Neural progenitor cell (in vitro differentiated cells): ENCODE results near the gene TMEM203. TPM values are rescaled to one million over a fixed set of nuclear protein-coding genes. Genes with fewer than 3 reads are reported as not detected.

ENCODE experiments used
- DNase-seq: peaks from one replicate; pipeline ENCODE4 v3.0.0-alpha.2; 2016; ENCODE audit warnings: low spot score
- H2AFZ ChIP-seq: fragments of 200-600 bp; sonication (generic); replicated peaks from 2 replicates; pipeline ENCODE4 v1.6.1; 2016; ENCODE audit warnings: antibody characterized with exemption
- H3F3A ChIP-seq: fragments of 200-600 bp; sonication (generic); 2 replicates; pipeline ENCODE4 v1.6.1; 2016; ENCODE audit warnings: antibody characterized with exemption, low read depth
- H3K27ac ChIP-seq: fragments of 200-600 bp; sonication (generic); 2 replicates; pipeline ENCODE4 v1.5.1; 2016; ENCODE audit warnings: mild to moderate bottlenecking
- H3K27me3 ChIP-seq: fragments of 200-600 bp; sonication (generic); 2 replicates; pipeline ENCODE4 v1.6.1; 2016; ENCODE audit warnings: mild to moderate bottlenecking, moderate library complexity
- H3K36me3 ChIP-seq: fragments of 200-600 bp; sonication (generic); 2 replicates; pipeline ENCODE4 v1.5.1; 2016
- H3K4me1 ChIP-seq: fragments of 200-600 bp; sonication (generic); 2 replicates; pipeline ENCODE4 v1.6.1; 2016; ENCODE audit warnings: mixed run types
- H3K4me2 ChIP-seq: fragments of 200-600 bp; sonication (generic); 2 replicates; pipeline ENCODE4 v1.6.1; 2016
- H3K4me3 ChIP-seq: fragments of 200-600 bp; sonication (generic); 2 replicates; pipeline ENCODE4 v1.5.1; 2016
- H3K79me2 ChIP-seq: fragments of 200-600 bp; sonication (generic); 2 replicates; pipeline ENCODE4 v1.6.1; 2016; ENCODE audit warnings: low read depth
- H3K9ac ChIP-seq: fragments of 200-600 bp; sonication (generic); 2 replicates; pipeline ENCODE4 v1.6.1; 2016
- H3K9me3 ChIP-seq: fragments of 200-600 bp; sonication (generic); 2 replicates; pipeline ENCODE4 v1.5.1; 2016; ENCODE audit warnings: low read depth
- H4K20me1 ChIP-seq: fragments of 200-600 bp; sonication (generic); 2 replicates; pipeline ENCODE4 v1.6.1; 2016; ENCODE audit warnings: low read depth
- H3K27ac Mint-ChIP-seq: 3 replicates; pipeline ENCODE4 v1.8.0; 2021; ENCODE audit warnings: mixed read lengths
- H3K27me3 Mint-ChIP-seq: 2 replicates; pipeline ENCODE4 v1.8.0; 2022; ENCODE audit warnings: low read depth, mild to moderate bottlenecking, inconsistent platforms, moderate library complexity, mixed read lengths; ENCODE audit not compliant: insufficient read depth
- H3K36me3 Mint-ChIP-seq: 3 replicates; pipeline ENCODE4 v1.8.0; 2021; ENCODE audit warnings: mixed read lengths
- H3K4me1 Mint-ChIP-seq: 3 replicates; pipeline ENCODE4 v1.8.0; 2021; ENCODE audit warnings: mixed read lengths
- H3K4me3 Mint-ChIP-seq: 3 replicates; pipeline ENCODE4 v1.8.0; 2021; ENCODE audit warnings: mild to moderate bottlenecking, moderate library complexity, mixed read lengths
- H3K9me3 Mint-ChIP-seq: 3 replicates; pipeline ENCODE4 v1.8.0; 2020; ENCODE audit warnings: mixed read lengths
- EZH2 ChIP-seq: fragments of 200-600 bp; sonication (generic); IDR thresholded peaks from 2 replicates; pipeline ENCODE4 v1.6.1; 2017; ENCODE audit warnings: antibody characterized with exemption, mild to moderate bottlenecking, moderate library complexity
- EZH2phosphoT487 ChIP-seq: fragments of 200-600 bp; sonication (generic); IDR thresholded peaks from 2 replicates; pipeline ENCODE4 v1.6.1; 2017; ENCODE audit warnings: antibody characterized with exemption
- total RNA-seq: library from RNA; depleted of rRNA; stranded (reverse); fragments of >200 nt; gene quantifications from 2 replicates; pipeline ENCODE4 v1.2.3, GENCODE V29; 2015; ENCODE audit warnings: low replicate concordance
- TF ChIP-seq, protein P1 (sequence below): fragments of 200-600 bp; sonication (generic); IDR thresholded peaks from 2 replicates; pipeline ENCODE4 v1.5.1; 2017; ENCODE audit warnings: antibody characterized with exemption, mild to moderate bottlenecking

The TMEM203 gene
- total RNA-seq, 1 donor from 2014 or later: 21.6 TPM

GRCh38 chr9:137198902-137199283 is 6.6 kb downstream of the TMEM203 start:
- no peak for TF ChIP-seq EZH2phosphoT487
- TF ChIP-seq EZH2: no peak
- TF ChIP-seq, protein P1, sequence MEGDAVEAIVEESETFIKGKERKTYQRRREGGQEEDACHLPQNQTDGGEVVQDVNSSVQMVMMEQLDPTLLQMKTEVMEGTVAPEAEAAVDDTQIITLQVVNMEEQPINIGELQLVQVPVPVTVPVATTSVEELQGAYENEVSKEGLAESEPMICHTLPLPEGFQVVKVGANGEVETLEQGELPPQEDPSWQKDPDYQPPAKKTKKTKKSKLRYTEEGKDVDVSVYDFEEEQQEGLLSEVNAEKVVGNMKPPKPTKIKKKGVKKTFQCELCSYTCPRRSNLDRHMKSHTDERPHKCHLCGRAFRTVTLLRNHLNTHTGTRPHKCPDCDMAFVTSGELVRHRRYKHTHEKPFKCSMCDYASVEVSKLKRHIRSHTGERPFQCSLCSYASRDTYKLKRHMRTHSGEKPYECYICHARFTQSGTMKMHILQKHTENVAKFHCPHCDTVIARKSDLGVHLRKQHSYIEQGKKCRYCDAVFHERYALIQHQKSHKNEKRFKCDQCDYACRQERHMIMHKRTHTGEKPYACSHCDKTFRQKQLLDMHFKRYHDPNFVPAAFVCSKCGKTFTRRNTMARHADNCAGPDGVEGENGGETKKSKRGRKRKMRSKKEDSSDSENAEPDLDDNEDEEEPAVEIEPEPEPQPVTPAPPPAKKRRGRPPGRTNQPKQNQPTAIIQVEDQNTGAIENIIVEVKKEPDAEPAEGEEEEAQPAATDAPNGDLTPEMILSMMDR: no peak
- Histone ChIP-seq H3K36me3 (no peaks in the 10 kb centered on the region), H3K4me1 (peaks cover 12% of the 10 kb centered on the region), H2AFZ (no peak overlapping the region), H4K20me1 (peaks cover 71% of the 10 kb centered on the region), H3K4me3 (no peak overlapping the region), H3F3A (peaks cover 24% of the 10 kb centered on the region), H3K9me3 (no peaks in the 10 kb centered on the region), H3K27me3 (peaks cover 7% of the 10 kb centered on the region), H3K79me2 (peaks cover 44% of the 10 kb centered on the region), H3K9ac (no peak overlapping the region), H3K4me2 (no peak overlapping the region), H3K27ac (no peak overlapping the region)
- Mint-ChIP-seq H3K4me3 (peak overlapping the region; percentile 63), H3K9me3 (no peaks in the 10 kb centered on the region), H3K27ac (no peak overlapping the region), H3K4me1 (peaks cover 18% of the 10 kb centered on the region), H3K36me3 (peaks cover 4% of the 10 kb centered on the region), H3K27me3 (peaks cover 8% of the 10 kb centered on the region)
- no peak for DNase-seq

GRCh38 chr9:137198051-137198901 is 7.2 kb downstream of the TMEM203 start:
- Mint-ChIP-seq H3K4me3 (peak overlapping the region; percentile 63), H3K4me1 (peaks cover 20% of the 10 kb centered on the region), H3K27me3 (peaks cover 10% of the 10 kb centered on the region), H3K36me3 (peaks cover 4% of the 10 kb centered on the region), H3K9me3 (no peaks in the 10 kb centered on the region), H3K27ac (no peak overlapping the region)
- TF ChIP-seq EZH2phosphoT487 (no peak), EZH2 (no peak)
- TF ChIP-seq, protein P1: no peak
- no peaks in the 10 kb centered on the region for H3K9me3 ChIP-seq
- peaks cover 71% of the 10 kb centered on the region for H4K20me1 ChIP-seq
- peaks cover 17% of the 10 kb centered on the region for H3F3A ChIP-seq
- H2AFZ ChIP-seq: no peak overlapping the region
- peaks cover 12% of the 10 kb centered on the region for H3K4me1 ChIP-seq
- no peak overlapping the region for H3K4me3 ChIP-seq
- no peak overlapping the region for H3K27ac ChIP-seq
- DNase-seq: no peak
- no peaks in the 10 kb centered on the region for H3K36me3 ChIP-seq
- H3K9ac ChIP-seq: no peak overlapping the region
- peaks cover 7% of the 10 kb centered on the region for H3K27me3 ChIP-seq
- H3K4me2 ChIP-seq: no peak overlapping the region
- peaks cover 38% of the 10 kb centered on the region for H3K79me2 ChIP-seq

DNA sequence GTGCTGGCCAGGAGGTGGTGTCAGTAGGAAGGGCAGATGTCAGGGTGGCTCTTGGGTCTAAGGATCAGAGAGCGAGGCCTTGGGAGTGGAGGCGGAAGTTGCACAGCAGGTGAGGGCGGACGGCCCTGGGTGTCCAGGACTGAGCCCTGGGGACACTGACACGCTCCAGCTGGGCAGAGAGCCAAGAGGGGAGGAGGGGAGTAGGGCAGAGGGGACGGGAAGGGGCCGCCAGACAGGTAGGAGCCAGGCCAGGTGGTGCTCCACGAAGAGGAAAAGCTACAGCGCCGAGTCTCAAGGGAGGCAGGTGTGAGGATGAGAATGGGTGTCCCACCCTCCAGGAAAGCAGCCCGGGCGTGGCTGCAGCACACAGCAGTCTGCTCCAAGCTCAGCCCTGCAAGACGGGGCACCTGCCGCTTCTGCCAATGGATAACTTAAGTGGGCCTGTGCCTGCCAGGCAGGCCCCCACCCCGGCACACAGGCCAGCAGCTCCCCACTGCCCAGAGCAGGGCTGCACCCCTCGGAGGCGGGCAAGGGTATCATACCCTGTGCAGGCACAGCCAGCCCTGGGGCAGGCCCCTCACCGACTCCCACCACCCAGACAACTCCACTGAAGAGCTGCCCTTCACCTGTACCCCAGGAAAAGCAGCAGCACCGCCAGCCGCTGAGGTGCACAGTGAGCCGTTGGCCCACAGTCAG is 9.8 kb downstream of the TMEM203 start:
- no peak overlapping the region for H2AFZ ChIP-seq
- Mint-ChIP-seq H3K27ac (no peak overlapping the region), H3K27me3 (peaks cover 4% of the 10 kb centered on the region), H3K4me3 (no peak overlapping the region), H3K36me3 (no peaks in the 10 kb centered on the region), H3K9me3 (no peaks in the 10 kb centered on the region), H3K4me1 (peaks cover 14% of the 10 kb centered on the region)
- H3K9ac ChIP-seq: no peak overlapping the region
- no peaks in the 10 kb centered on the region for H3K9me3 ChIP-seq
- TF ChIP-seq EZH2 (no peak), EZH2phosphoT487 (no peak)
- TF ChIP-seq, protein P1: no peak
- H4K20me1 ChIP-seq: peaks cover 73% of the 10 kb centered on the region
- H3K27me3 ChIP-seq: peaks cover 7% of the 10 kb centered on the region
- no peak overlapping the region for H3K4me3 ChIP-seq
- H3K36me3 ChIP-seq: no peaks in the 10 kb centered on the region
- H3K79me2 ChIP-seq: peaks cover 24% of the 10 kb centered on the region
- H3K4me2 ChIP-seq: no peak overlapping the region
- H3K27ac ChIP-seq: no peak overlapping the region
- peaks cover 7% of the 10 kb centered on the region for H3K4me1 ChIP-seq
- no peaks in the 10 kb centered on the region for H3F3A ChIP-seq
- no peak for DNase-seq
